Stomach smooth muscle (tissue), 2 donors: ENCODE data around the gene GPR32.
"Not testable (repeated sequence)": the region's sequence is repeated elsewhere in the genome, so short reads cannot be mapped to it uniquely, and the experiment has no call there.

Experiments
- H3K27ac ChIP-seq: one replicate; pipeline ENCODE4 v1.7.0; 2013; ENCODE audit warnings: mild to moderate bottlenecking, low read length, inconsistent platforms
- H3K27me3 ChIP-seq, 2 donors: one replicate each; pipeline ENCODE4 v1.7.0; 2013; ENCODE audit warnings: low read length in 2 of 2; ENCODE audit not compliant: insufficient read depth in 2 of 2, control insufficient read depth in 1 of 2
- H3K36me3 ChIP-seq, 2 donors: one replicate each; pipeline ENCODE4 v1.7.0; 2013; ENCODE audit warnings: low read length in 2 of 2; ENCODE audit not compliant: control insufficient read depth in 2 of 2, insufficient read depth in 2 of 2
- H3K4me1 ChIP-seq: one replicate; pipeline ENCODE4 v1.7.0; 2013; ENCODE audit warnings: low read length; ENCODE audit not compliant: control insufficient read depth, insufficient read depth
- H3K4me3 ChIP-seq, 2 donors: one replicate each; pipeline ENCODE4 v1.7.0; 2013; ENCODE audit warnings: low read length in 2 of 2
- H3K9ac ChIP-seq, 2 donors: one replicate each; pipeline ENCODE4 v1.7.0; 2013; ENCODE audit warnings: low read length in 2 of 2, mild to moderate bottlenecking in 1 of 2
- H3K9me3 ChIP-seq, 2 donors: one replicate each; pipeline ENCODE4 v1.7.0; 2013; ENCODE audit warnings: low read length in 2 of 2; ENCODE audit not compliant: control insufficient read depth in 2 of 2
- donor health status: healthy.
- donor health status: Pancreatic carcinoma.

GPR32 gene

DNA sequence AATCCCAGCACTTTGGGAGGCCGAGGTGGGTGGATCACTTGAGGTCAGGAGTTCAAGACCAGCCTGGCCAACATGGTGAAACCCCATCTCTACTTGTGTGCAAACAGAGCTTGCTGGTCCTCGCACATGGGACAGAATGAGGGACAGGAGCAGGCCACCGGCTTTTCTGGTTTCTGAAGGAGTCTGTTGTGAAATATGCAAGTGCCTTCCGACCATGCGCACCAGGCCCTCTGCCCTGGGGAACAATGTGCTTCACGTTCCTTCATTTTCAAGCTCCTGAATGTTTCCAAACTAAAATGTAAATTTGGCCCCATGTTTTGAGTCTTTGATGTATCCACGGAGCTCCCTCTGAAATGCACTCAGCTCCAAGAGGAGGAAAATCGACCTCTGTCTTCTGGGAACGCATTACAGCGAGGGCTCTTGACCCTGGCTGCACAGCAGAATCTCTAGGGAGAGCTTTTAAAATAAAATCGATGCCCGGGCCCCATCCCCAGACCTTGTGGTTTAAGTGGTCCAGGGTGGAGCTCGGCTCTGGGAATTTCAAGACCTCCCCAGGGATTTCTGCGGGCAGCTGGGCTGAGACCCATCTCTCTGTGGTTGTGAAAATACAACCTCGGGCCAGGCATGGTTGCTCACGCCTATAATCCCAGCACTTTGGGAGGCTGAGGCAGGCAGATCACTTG lies 10.6 kb downstream of the GPR32 start:
- Histone ChIP-seq H3K9ac (no peak overlapping the region), H3K4me1 (peaks cover 3% of the 10 kb centered on the region), H3K27ac (no peak overlapping the region), H3K9me3 (no peaks in the 10 kb centered on the region), H3K27me3 (peaks cover 34 to 41% of the 10 kb centered on the region in 2 donors), H3K36me3 (no peaks in the 10 kb centered on the region), H3K4me3 (no peak overlapping the region)

GRCh38 chr19:50783848-50784152 lies 13.5 kb downstream of the GPR32 start:
- H3K9ac ChIP-seq, H3K4me1 ChIP-seq: not testable (repeated sequence)

GRCh38 chr19:50784710-50785109 lies 14.4 kb downstream of the GPR32 start:
- no peaks in the 10 kb centered on the region for H3K36me3 ChIP-seq
- H3K9me3 ChIP-seq = no peaks in the 10 kb centered on the region
- H3K4me1 ChIP-seq = peaks cover 3% of the 10 kb centered on the region
- H3K27me3 ChIP-seq = peaks cover 16 to 18% of the 10 kb centered on the region in 2 donors
- H3K27ac ChIP-seq = no peak overlapping the region
- no peak overlapping the region for H3K9ac ChIP-seq
- no peak overlapping the region for H3K4me3 ChIP-seq

More at GRCh38 chr19:50783848-50784152, 13.5 kb downstream of the GPR32 start:
- H3K36me3 ChIP-seq, H3K9me3 ChIP-seq, H3K4me3 ChIP-seq, H3K27ac ChIP-seq: not testable (repeated sequence)
- peaks cover 24 to 27% of the 10 kb centered on the region in 2 donors for H3K27me3 ChIP-seq

- H3K27me3 ChIP-seq = peaks cover 10 to 13% of the 10 kb centered on the region in 2 donors
- peaks cover 3% of the 10 kb centered on the region for H3K4me1 ChIP-seq
- H3K36me3 ChIP-seq = no peaks in the 10 kb centered on the region
- H3K9ac ChIP-seq = no peak overlapping the region
- H3K4me3 ChIP-seq = no peak overlapping the region
- H3K9me3 ChIP-seq = no peaks in the 10 kb centered on the region
- H3K27ac ChIP-seq = no peak overlapping the region
These were observed 15.1 kb downstream of the GPR32 start for GRCh38 chr19:50785329-50785728.

- no peaks in the 10 kb centered on the region for H3K4me1 ChIP-seq
- no peaks in the 10 kb centered on the region for H3K9me3 ChIP-seq
- peaks cover 2 to 6% of the 10 kb centered on the region in 2 donors for H3K27me3 ChIP-seq
- H3K36me3 ChIP-seq = peaks cover 0 to 2% of the 10 kb centered on the region in 2 donors
- H3K9ac ChIP-seq = no peak within 1 kb of the TSS
- H3K4me3 ChIP-seq = no peak within 1 kb of the TSS
- H3K27ac ChIP-seq = no peak within 1 kb of the TSS
These were observed 20.1 kb downstream of the GPR32 start, which contains the start of gene ACP4 for GRCh38 chr19:50790396-50790795. Gene ACP4 (plus strand): TSS chr19:50790415. CDS start chr19:50790415, 0 bp downstream.

- Histone ChIP-seq H3K27ac (no peak overlapping the region), H3K27me3 (peaks cover 2 to 6% of the 10 kb centered on the region in 2 donors), H3K4me1 (no peaks in the 10 kb centered on the region), H3K4me3 (no peak overlapping the region), H3K9me3 (no peaks in the 10 kb centered on the region), H3K36me3 (peaks cover 0 to 2% of the 10 kb centered on the region in 2 donors), H3K9ac (no peak overlapping the region)
These were observed 20.7 kb downstream of the GPR32 start for GRCh38 chr19:50790922-50791467.

DNA sequence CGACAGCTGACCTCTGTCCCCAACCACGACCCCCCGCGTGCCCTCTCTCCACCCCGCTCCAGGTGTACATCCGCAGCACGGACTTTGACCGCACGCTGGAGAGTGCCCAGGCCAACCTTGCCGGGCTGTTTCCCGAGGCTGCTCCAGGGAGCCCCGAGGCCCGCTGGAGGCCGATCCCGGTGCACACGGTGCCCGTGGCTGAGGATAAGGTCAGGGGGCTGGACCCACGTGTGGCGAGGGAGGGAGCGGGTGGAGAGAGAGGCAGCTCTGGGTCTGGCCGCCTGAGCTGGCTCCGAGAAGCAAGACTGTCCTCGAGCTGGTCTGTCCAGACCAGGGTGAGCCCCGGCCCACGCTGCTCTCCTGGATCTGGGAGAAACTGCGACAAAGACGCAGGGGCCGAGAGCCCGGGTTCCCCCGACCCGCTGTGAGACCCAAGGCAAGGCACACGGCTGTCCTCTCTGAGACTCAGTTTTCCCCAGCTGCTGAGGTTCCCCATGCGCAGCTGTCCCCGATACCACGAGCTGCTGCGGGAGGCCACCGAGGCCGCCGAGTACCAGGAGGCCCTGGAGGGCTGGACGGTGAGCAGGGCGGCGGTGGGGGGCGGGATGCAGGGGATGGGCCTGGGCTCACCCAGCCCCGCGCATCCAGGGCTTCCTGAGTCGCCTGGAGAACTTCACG lies 21.5 kb downstream of the GPR32 start:
- Histone ChIP-seq H3K27ac (no peak overlapping the region), H3K27me3 (peaks cover 2 to 6% of the 10 kb centered on the region in 2 donors), H3K4me1 (no peaks in the 10 kb centered on the region), H3K4me3 (no peak overlapping the region), H3K36me3 (peaks cover 0 to 2% of the 10 kb centered on the region in 2 donors), H3K9me3 (no peaks in the 10 kb centered on the region), H3K9ac (no peak overlapping the region)

- Histone ChIP-seq H3K27me3 (peaks cover 2 to 6% of the 10 kb centered on the region in 2 donors), H3K9ac (no peak overlapping the region), H3K36me3 (peaks cover 0 to 2% of the 10 kb centered on the region in 2 donors), H3K4me3 (no peak overlapping the region), H3K27ac (no peak overlapping the region), H3K9me3 (no peaks in the 10 kb centered on the region), H3K4me1 (no peaks in the 10 kb centered on the region)
These were observed 22.3 kb downstream of the GPR32 start for GRCh38 chr19:50792272-50793250.

DNA sequence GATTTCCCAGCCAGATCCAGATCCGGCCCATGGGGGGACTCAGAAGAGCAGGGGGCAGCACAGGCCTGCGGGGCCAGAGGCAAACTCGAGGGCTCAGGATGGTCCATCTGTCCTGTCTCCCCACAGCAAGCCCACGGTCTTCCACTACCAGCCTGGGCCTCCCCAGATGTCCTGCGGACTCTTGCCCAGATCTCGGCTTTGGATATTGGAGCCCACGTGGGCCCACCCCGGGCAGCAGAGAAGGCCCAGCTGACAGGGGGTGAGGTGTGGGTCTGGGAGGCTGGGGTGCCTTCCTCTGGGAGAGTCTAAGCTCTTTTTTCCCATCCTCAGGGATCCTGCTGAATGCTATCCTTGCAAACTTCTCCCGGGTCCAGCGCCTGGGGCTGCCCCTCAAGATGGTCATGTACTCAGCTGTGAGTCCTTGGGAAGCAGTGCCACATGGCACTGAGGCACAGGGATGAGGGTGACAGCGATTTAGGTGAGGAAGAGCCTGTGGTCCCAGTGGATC lies 23.3 kb downstream of the GPR32 start:
- no peaks in the 10 kb centered on the region for H3K9me3 ChIP-seq
- no peaks in the 10 kb centered on the region for H3K4me1 ChIP-seq
- no peak overlapping the region for H3K27ac ChIP-seq
- H3K9ac ChIP-seq = no peak overlapping the region
- H3K4me3 ChIP-seq = no peak overlapping the region
- peaks cover 8 to 11% of the 10 kb centered on the region in 2 donors for H3K36me3 ChIP-seq
- peaks cover 0 to 6% of the 10 kb centered on the region in 2 donors for H3K27me3 ChIP-seq
